ENCODE measurements around the gene TP53AIP1.

Gene TP53AIP1

GRCh38 chr11:128919216-128919615 is 23.5 kb downstream of the TP53AIP1 start:
- H3K4me3 ChIP-seq (ENCODE audit: insufficient read length, low read depth), result no peak overlapping the region
- H3K4me1 ChIP-seq (ENCODE audit: insufficient read depth, insufficient read length), result no peaks in the 10 kb centered on the region
- H3K9me3 ChIP-seq (ENCODE audit: insufficient read depth, low read length), result no peaks in the 10 kb centered on the region
- H3K27me3 ChIP-seq (ENCODE audit: insufficient read depth, insufficient read length), result no peaks in the 10 kb centered on the region
- H3K9ac ChIP-seq (ENCODE audit: insufficient read length, low read depth), result no peak overlapping the region
- H3K36me3 ChIP-seq (ENCODE audit: insufficient read depth, insufficient read length, low read length), result no peaks in the 10 kb centered on the region
- no peak for DNase-seq (ENCODE audit: low read depth, low spot score)
- TF ChIP-seq YY1 (IDR thresholded peaks at IDR 0.05; ENCODE audit: insufficient read depth, insufficient read length), result no peak
- no peak for TF ChIP-seq ZNF274 (IDR thresholded peaks at IDR 0.05; ENCODE audit: low read depth, low read length)
- no peak for TF ChIP-seq SUZ12 (IDR thresholded peaks at IDR 0.05; ENCODE audit: extremely low read depth, insufficient read depth, insufficient read length)

GRCh38 chr11:128917144-128917724 is 25.4 kb downstream of the TP53AIP1 start:
- Histone ChIP-seq H3K9me3 (ENCODE audit: insufficient read depth, low read length) (no peaks in the 10 kb centered on the region), H3K4me1 (ENCODE audit: insufficient read depth, insufficient read length) (no peaks in the 10 kb centered on the region), H3K27me3 (ENCODE audit: insufficient read depth, insufficient read length) (no peaks in the 10 kb centered on the region), H3K4me3 (ENCODE audit: insufficient read length, low read depth) (no peak overlapping the region), H3K36me3 (ENCODE audit: insufficient read depth, insufficient read length, low read length) (no peaks in the 10 kb centered on the region), H3K9ac (ENCODE audit: insufficient read length, low read depth) (no peak overlapping the region)
- no peak for DNase-seq (ENCODE audit: low read depth, low spot score)
- TF ChIP-seq YY1 (IDR thresholded peaks at IDR 0.05; ENCODE audit: insufficient read depth, insufficient read length), result no peak
- TF ChIP-seq ZNF274 (IDR thresholded peaks at IDR 0.05; ENCODE audit: low read depth, low read length), result no peak
- TF ChIP-seq SUZ12 (IDR thresholded peaks at IDR 0.05; ENCODE audit: extremely low read depth, insufficient read depth, insufficient read length), result no peak

- Histone ChIP-seq H3K9ac (ENCODE audit: insufficient read length, low read depth) (no peak overlapping the region), H3K27me3 (ENCODE audit: insufficient read depth, insufficient read length) (no peaks in the 10 kb centered on the region), H3K9me3 (ENCODE audit: insufficient read depth, low read length) (peaks cover 4% of the 10 kb centered on the region; the same call in 1 of the 2 replicates), H3K4me3 (ENCODE audit: insufficient read length, low read depth) (no peak overlapping the region), H3K36me3 (ENCODE audit: insufficient read depth, insufficient read length, low read length) (no peaks in the 10 kb centered on the region), H3K4me1 (ENCODE audit: insufficient read depth, insufficient read length) (no peaks in the 10 kb centered on the region)
- TF ChIP-seq SUZ12 (IDR thresholded peaks at IDR 0.05; ENCODE audit: extremely low read depth, insufficient read depth, insufficient read length) (no peak), ZNF274 (IDR thresholded peaks at IDR 0.05; ENCODE audit: low read depth, low read length) (no peak), YY1 (IDR thresholded peaks at IDR 0.05; ENCODE audit: insufficient read depth, insufficient read length) (no peak)
- no peak for DNase-seq (ENCODE audit: low read depth, low spot score)
These were observed 26.0 kb downstream of the TP53AIP1 start for GRCh38 chr11:128916681-128917080.

- Histone ChIP-seq H3K4me1 (ENCODE audit: insufficient read depth, insufficient read length) (no peaks in the 10 kb centered on the region), H3K4me3 (ENCODE audit: insufficient read length, low read depth) (no peak overlapping the region), H3K9me3 (ENCODE audit: insufficient read depth, low read length) (peaks cover 6% of the 10 kb centered on the region; the same call in 1 of the 2 replicates), H3K9ac (ENCODE audit: insufficient read length, low read depth) (no peak overlapping the region), H3K27me3 (ENCODE audit: insufficient read depth, insufficient read length) (no peaks in the 10 kb centered on the region), H3K36me3 (ENCODE audit: insufficient read depth, insufficient read length, low read length) (no peaks in the 10 kb centered on the region)
- no peak for TF ChIP-seq SUZ12 (IDR thresholded peaks at IDR 0.05; ENCODE audit: extremely low read depth, insufficient read depth, insufficient read length)
- TF ChIP-seq ZNF274 (IDR thresholded peaks at IDR 0.05; ENCODE audit: low read depth, low read length), result no peak
- TF ChIP-seq YY1 (IDR thresholded peaks at IDR 0.05; ENCODE audit: insufficient read depth, insufficient read length), result no peak
- DNase-seq (ENCODE audit: low read depth, low spot score), result no peak
These were observed 26.6 kb downstream of the TP53AIP1 start for GRCh38 chr11:128916037-128916572.

- no peak for DNase-seq (ENCODE audit: low read depth, low spot score)
- TF ChIP-seq SUZ12 (IDR thresholded peaks at IDR 0.05; ENCODE audit: extremely low read depth, insufficient read depth, insufficient read length), result no peak
- TF ChIP-seq ZNF274 (IDR thresholded peaks at IDR 0.05; ENCODE audit: low read depth, low read length), result no peak
- no peak for TF ChIP-seq YY1 (IDR thresholded peaks at IDR 0.05; ENCODE audit: insufficient read depth, insufficient read length)
- Histone ChIP-seq H3K9ac (ENCODE audit: insufficient read length, low read depth) (no peak overlapping the region), H3K4me3 (ENCODE audit: insufficient read length, low read depth) (no peak overlapping the region), H3K9me3 (ENCODE audit: insufficient read depth, low read length) (peaks cover 6% of the 10 kb centered on the region; the same call in 1 of the 2 replicates), H3K4me1 (ENCODE audit: insufficient read depth, insufficient read length) (no peaks in the 10 kb centered on the region), H3K27me3 (ENCODE audit: insufficient read depth, insufficient read length) (no peaks in the 10 kb centered on the region), H3K36me3 (ENCODE audit: insufficient read depth, insufficient read length, low read length) (no peaks in the 10 kb centered on the region)
These were observed 27.5 kb downstream of the TP53AIP1 start for GRCh38 chr11:128915149-128915521.

- TF ChIP-seq YY1 (IDR thresholded peaks at IDR 0.05; ENCODE audit: insufficient read depth, insufficient read length), result no peak
- no peak for TF ChIP-seq SUZ12 (IDR thresholded peaks at IDR 0.05; ENCODE audit: extremely low read depth, insufficient read depth, insufficient read length)
- no peak for TF ChIP-seq ZNF274 (IDR thresholded peaks at IDR 0.05; ENCODE audit: low read depth, low read length)
- H3K9me3 ChIP-seq (ENCODE audit: insufficient read depth, low read length), result peaks cover 6% of the 10 kb centered on the region; the same call in 1 of the 2 replicates
- H3K9ac ChIP-seq (ENCODE audit: insufficient read length, low read depth), result no peak overlapping the region
- H3K4me1 ChIP-seq (ENCODE audit: insufficient read depth, insufficient read length), result no peaks in the 10 kb centered on the region
- no peaks in the 10 kb centered on the region for H3K27me3 ChIP-seq (ENCODE audit: insufficient read depth, insufficient read length)
- DNase-seq (ENCODE audit: low read depth, low spot score), result no peak
- H3K36me3 ChIP-seq (ENCODE audit: insufficient read depth, insufficient read length, low read length), result no peaks in the 10 kb centered on the region
- no peak overlapping the region for H3K4me3 ChIP-seq (ENCODE audit: insufficient read length, low read depth)
These were observed 28.2 kb downstream of the TP53AIP1 start for GRCh38 chr11:128914216-128915148.

- H3K9me3 ChIP-seq (ENCODE audit: insufficient read depth, low read length), result peaks cover 6% of the 10 kb centered on the region; the same call in 1 of the 2 replicates
- no peak overlapping the region for H3K9ac ChIP-seq (ENCODE audit: insufficient read length, low read depth)
- H3K36me3 ChIP-seq (ENCODE audit: insufficient read depth, insufficient read length, low read length), result no peaks in the 10 kb centered on the region
- no peaks in the 10 kb centered on the region for H3K27me3 ChIP-seq (ENCODE audit: insufficient read depth, insufficient read length)
- no peaks in the 10 kb centered on the region for H3K4me1 ChIP-seq (ENCODE audit: insufficient read depth, insufficient read length)
- TF ChIP-seq SUZ12 (IDR thresholded peaks at IDR 0.05; ENCODE audit: extremely low read depth, insufficient read depth, insufficient read length) (no peak), YY1 (IDR thresholded peaks at IDR 0.05; ENCODE audit: insufficient read depth, insufficient read length) (no peak), ZNF274 (IDR thresholded peaks at IDR 0.05; ENCODE audit: low read depth, low read length) (no peak)
- no peak for DNase-seq (ENCODE audit: low read depth, low spot score)
- H3K4me3 ChIP-seq (ENCODE audit: insufficient read length, low read depth), result no peak overlapping the region
These were observed 28.9 kb downstream of the TP53AIP1 start for GRCh38 chr11:128913806-128914205.

Measured in NT2/D1 (cell line).